ENCODE data around the gene TRPV4.

- TF ChIP-seq POLR2A (IDR thresholded peaks at IDR 0.05; ENCODE audit: extremely low read depth, insufficient read length) (no peak), CTCF (IDR thresholded peaks at IDR 0.05; ENCODE audit: low read depth, low read length) (no peak), MYC (IDR thresholded peaks at IDR 0.05; ENCODE audit: low read depth, low read length) (no peak)
Measured at GRCh38 chr12:109877504-109878246, 44.5 kb upstream of the TRPV4 start.

All from NB4 (cell line).